ENCODE results near the gene INMT. TPM values are rescaled to one million over a fixed set of nuclear protein-coding genes. Genes with fewer than 3 reads are reported as not detected.

Gene INMT
- total and polyA plus RNA-seq, 2 of the 8 experiments (the other 6 are each of a cell fraction or from before 2014, with no cell fraction given) = 0.60 to 0.94 TPM

DNA sequence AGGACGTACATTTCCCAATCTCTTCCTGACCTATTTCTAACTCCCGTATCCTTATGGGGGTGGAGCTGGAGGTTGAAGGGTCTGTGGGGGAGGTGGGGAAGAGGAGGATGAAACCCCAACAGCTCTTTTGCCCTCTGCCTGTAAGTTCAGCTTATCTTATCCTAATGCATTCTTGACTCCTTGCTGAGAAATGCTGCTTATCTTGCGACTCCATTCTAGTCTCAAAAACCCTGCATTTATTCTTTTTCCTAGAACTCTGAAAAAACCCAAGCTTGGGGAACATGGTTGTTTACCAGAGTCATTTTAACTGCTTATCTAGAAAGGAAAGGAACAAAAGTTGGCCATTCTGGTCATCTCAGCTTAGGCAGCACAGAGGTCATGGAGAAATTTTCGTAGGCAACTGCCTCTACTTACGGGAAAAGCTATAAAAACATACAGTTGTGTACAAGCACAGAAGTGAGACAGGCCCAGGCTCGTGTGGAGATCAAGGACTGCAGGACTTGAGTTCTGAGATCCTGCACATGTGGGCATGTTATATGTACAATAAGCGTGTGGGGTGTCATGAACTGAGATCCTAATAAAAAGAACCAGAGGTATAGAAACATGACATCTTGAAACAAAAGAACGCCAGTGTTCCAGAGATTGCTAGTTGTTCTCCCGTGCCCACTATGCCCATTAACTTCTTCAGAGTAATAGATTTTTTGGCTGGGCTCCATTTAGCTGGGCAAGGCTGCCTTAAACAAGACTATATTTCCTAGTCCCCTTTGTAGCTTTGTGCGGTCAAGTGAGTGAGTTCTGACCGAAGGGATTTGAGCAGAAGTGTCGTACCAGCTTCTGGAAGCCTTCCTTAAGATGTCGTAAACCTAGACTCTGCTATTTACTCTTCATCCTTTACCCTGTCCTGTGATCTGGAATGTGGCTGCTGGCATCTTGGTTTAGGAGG, 9.6 kb downstream of the INMT start:
- H3K9me3 ChIP-seq (ENCODE audit: insufficient read depth in 2 of 2, low read depth in 1 of 2, low read length in 1 of 2) = no peaks in the 10 kb centered on the region
- no peaks in the 10 kb centered on the region for H3K4me1 ChIP-seq (replicated peaks in 1 of 4; ENCODE audit: control insufficient read depth in 3 of 4, insufficient read depth in 4 of 4, low read length in 3 of 4)
- no peak overlapping the region for H4K8ac ChIP-seq (ENCODE audit: extremely low read depth, insufficient read depth, low read length)
- no peak overlapping the region for H3K4me3 ChIP-seq (ENCODE audit: extremely low read depth in 1 of 4, insufficient read depth in 2 of 4, low read depth in 3 of 4, low read length in 4 of 4)
- no peak overlapping the region for H3K4ac ChIP-seq (replicated peaks; ENCODE audit: insufficient read length, low read depth, low read length)
- DNase-seq (ENCODE audit: low read depth in 1 of 2, low spot score in 2 of 2) (no peak), FAIRE-seq (no peak)
- H3K56ac ChIP-seq (replicated peaks; ENCODE audit: insufficient read length, low read depth, low read length) = no peak overlapping the region
- H3K27me3 ChIP-seq (replicated peaks in 1 of 4; ENCODE audit: control insufficient read depth in 3 of 4, extremely low read depth in 1 of 4, insufficient read depth in 3 of 4, low read length in 3 of 4) = no peaks in the 10 kb centered on the region
- no peak overlapping the region for H4K91ac ChIP-seq (replicated peaks; ENCODE audit: insufficient read length, low read length)
- no peaks in the 10 kb centered on the region for H3K79me1 ChIP-seq (ENCODE audit: low read depth, low read length)
- no peak overlapping the region for H2BK120ac ChIP-seq (replicated peaks; ENCODE audit: low read depth, low read length)
- H2BK20ac ChIP-seq (ENCODE audit: low read length) = no peak overlapping the region
- H3K14ac ChIP-seq (ENCODE audit: insufficient read length) = no peak overlapping the region
- ChIA-PET CTCF (ENCODE audit: partially characterized antibody) (interaction anchor here (0.6 to 2.1 kb wide), 5 partner anchors 9 to 96 kb away, joined by 3 to 7 read pairs (median 3); partner anchors contain the start of gene MINDY4), POLR2A (ENCODE audit: partially characterized antibody) (no interaction called here)
- H4K5ac ChIP-seq (ENCODE audit: insufficient read length, low read depth, low read length) = no peak overlapping the region
- no peak overlapping the region for H3K27ac ChIP-seq (ENCODE audit: low read depth, low read length)
- H3K18ac ChIP-seq (ENCODE audit: extremely low read depth, low read length) = no peak overlapping the region
- no peak overlapping the region for H3K9ac ChIP-seq (replicated peaks in 1 of 4; ENCODE audit: extremely low read depth in 1 of 4, low read depth in 3 of 4, low read length in 3 of 4)
- H4K20me1 ChIP-seq (replicated peaks in 1 of 2; ENCODE audit: control insufficient read depth in 1 of 2, insufficient read depth in 2 of 2, low read length in 2 of 2) = no peaks in the 10 kb centered on the region
- no peak overlapping the region for H3K23ac ChIP-seq (ENCODE audit: insufficient read length)
- no peak overlapping the region for H2BK15ac ChIP-seq (ENCODE audit: low read length)
- H2AK5ac ChIP-seq (ENCODE audit: low read depth, low read length) = no peak overlapping the region
- 87% methylated on average over 13 of the region's 13 CpGs; no CpG with 5 or more reads in 1 of the 2 experiments for WGBS, 2 experiments (ENCODE audit: extremely low coverage in 1 of 2, insufficient coverage in 1 of 2, insufficient read length in 1 of 2, insufficient replicate concordance in 2 of 2, low coverage in 1 of 2, low lambda C conversion rate in 2 of 2, missing lambda C conversion rate in 1 of 2)
- H2BK5ac ChIP-seq (ENCODE audit: low read depth, low read length) = no peak overlapping the region
- no peaks in the 10 kb centered on the region for H3K79me2 ChIP-seq (ENCODE audit: control insufficient read depth in 1 of 2, insufficient read depth in 2 of 2, low read length in 2 of 2)
- H3K23me2 ChIP-seq (ENCODE audit: low read depth, low read length) = no peaks in the 10 kb centered on the region
- no peak overlapping the region for H3K4me2 ChIP-seq (ENCODE audit: insufficient read depth in 1 of 2, low read depth in 2 of 2, low read length in 2 of 2)
- no peak overlapping the region for H2BK12ac ChIP-seq (ENCODE audit: low read depth, low read length)
- H3K36me3 ChIP-seq (ENCODE audit: control insufficient read depth in 2 of 4, insufficient read depth in 4 of 4, low read length in 3 of 4) = no peaks in the 10 kb centered on the region
- no peak overlapping the region for H2AFZ ChIP-seq (ENCODE audit: low read length)
